ENCODE data around the gene DNAJC5.
A peak's percentile ranks its signal among the peaks of the same experiment; 100 is the strongest.
"Not testable (repeated sequence)": the region's sequence is repeated elsewhere in the genome, so short reads cannot be mapped to it uniquely, and the experiment has no call there.

The DNAJC5 gene

DNA sequence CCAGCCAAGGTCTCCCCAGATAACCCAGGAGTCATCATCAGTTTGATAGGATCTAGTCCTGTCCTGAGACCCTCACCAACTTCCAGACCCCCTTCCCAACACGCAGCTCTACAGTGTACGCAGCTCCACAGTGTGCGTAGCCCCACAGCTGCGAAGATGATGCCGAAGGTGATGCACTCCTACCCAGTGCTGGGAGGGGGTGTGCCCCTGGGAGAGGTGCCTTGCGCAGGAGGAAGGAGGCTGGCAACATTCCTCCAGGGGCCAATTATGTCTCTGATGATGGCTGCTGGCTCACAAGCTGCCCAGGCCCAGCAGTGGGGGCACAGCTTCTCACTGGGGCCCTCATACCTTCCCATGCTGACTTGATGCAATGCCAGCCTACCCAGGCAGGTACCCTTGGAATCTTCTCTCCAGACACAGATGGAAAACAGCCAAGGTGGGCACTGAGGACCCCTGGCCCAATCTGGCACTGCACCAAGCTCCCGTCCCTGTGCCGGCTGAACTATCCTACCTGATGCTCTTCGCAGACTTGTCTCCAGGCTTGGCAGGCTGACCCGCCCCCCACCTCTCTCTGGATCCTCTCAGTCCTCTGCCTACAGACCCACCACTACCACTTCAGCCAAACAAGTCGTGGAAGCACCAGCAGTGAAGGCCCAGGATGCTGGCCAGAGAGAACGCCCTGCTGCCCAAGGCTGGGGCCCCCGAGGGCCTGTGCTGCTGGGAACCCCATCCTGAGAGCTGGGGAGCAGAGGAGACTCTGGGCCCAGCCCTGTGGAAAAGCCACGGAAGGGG lies 73.4 kb downstream of the DNAJC5 start:
- no peak for DNase-seq (ENCODE audit: low read depth in 2 of 2)

DNA sequence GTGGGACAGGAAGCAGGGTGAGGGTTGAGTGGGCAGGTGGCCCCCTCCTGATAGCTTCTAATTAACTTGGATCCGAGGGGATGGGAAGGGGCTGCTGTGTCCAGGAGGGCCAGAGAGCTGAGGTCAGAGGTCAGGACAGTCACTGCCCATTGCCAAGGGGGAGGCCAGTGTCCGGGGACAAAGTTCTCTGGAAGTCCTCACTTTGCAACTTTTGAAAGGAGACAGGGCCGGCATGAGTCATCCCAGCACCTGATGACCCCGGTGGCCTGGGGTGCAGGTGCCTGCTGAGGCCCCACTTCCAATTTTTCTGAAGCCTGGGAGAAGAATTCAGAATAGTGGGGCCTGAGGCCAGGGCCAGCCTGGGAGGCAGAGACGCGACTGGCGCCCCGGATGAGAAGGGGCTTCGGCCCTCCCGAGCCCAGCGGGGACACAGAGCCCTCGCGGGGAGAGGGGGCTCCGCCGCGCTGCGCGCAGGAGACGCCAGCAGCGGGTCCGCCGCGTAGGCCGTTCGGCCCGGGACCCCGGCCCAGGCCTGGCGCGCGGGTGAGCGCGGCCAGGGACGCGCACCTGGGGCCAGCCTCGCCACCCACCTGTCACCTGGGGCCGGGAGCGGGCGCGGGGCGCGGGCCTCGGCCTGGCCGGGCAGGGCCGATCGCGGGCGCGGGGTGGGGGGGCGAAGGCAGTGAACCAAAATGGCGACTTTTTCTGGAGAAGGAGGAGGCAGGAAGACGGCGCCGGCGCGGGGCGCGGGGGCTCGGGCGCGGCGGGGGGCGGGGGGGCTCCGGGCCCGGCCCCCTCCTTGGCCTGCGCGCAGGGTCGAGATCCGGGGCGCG lies 74.2 kb downstream of the DNAJC5 start:
- no peak for DNase-seq (ENCODE audit: low read depth in 2 of 2)

DNA sequence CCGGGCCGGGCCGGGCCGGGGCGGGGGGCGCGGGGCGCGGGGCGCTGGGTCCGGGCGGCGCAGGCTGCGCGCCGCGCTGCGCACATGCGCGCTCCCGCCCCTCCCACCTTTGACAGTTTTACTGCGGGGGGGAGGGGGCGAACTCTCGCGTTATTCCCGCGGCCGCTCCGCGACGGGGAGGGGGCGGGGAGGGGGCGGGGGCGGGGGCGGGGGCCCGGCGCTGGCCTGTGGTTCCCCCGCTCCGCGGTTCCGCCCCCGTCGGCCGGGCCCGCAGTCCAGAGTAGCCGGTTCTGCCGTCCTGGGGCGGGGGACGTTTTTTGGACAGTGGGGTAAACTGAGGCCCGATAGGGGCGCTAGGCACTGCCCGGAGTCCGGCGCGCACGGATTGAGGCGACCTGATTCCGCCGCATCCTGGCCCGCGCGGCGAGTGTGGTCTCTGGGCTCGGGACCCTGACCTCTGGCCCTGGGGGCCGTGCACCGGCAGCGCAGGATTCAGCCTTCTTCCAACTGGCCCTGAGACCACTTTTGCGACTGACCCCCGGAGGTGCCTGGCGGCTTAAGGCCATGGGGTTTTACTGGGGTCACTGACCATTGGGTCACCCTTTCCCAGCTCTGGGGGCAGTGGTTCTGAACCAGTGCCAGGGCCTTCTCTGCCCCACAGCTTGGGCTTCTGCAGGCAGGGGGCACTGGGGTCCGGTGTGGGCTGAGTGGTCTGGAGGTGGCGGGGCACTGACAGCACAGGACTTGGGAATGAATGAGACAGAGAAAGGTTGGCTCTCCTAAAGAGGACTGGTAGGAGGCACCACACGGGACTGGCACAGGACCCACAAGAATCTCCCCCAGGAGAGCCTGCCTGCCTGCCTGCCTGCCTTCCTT lies 75.2 kb downstream of the DNAJC5 start, which contains the start of gene ZNF512B:
ZNF512B (minus strand) TSS at position 93 of the 876 bp plus-strand sequence. CDS start 1,980 bp downstream, outside the sequence.
- DNase-seq (ENCODE audit: low read depth in 2 of 2), result no peak

DNA sequence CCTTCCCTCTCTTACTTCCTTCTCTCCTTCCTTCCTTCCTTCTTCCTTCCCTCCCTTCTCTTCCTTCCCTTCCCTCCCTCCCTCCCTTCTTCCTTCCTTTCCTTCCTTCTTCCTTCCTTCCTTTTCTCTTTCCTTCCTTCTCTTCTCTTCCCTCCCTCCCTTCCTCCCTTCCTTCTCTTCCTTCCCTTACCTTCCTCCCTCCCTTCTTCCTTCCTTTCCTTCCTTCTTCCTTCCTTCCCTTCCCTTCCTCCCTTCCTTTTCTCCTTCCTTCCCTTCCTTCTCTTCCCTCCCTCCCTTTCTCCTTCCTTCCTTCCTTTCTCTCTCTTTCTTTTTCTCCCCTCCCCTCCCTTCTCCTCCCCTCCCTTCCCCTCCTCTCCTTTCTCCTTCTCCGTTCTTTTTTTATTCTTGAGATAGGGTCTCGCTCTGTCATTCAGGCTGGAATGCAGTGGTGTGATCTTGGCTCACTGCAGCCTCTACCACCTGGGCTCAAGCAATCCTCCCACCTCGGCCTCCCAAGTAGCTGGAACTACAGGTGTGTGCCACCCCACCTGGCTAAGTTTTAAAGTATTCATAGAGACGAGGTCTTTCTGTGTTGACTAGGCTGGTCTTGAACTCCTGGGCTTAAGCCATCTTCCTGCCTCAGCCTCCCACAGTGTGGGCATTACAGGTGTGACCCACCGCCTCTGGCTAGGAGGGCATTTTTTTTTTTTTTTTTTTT lies 75.9 kb downstream of the DNAJC5 start:
- DNase-seq (ENCODE audit: low read depth in 2 of 2), result no peak

DNA sequence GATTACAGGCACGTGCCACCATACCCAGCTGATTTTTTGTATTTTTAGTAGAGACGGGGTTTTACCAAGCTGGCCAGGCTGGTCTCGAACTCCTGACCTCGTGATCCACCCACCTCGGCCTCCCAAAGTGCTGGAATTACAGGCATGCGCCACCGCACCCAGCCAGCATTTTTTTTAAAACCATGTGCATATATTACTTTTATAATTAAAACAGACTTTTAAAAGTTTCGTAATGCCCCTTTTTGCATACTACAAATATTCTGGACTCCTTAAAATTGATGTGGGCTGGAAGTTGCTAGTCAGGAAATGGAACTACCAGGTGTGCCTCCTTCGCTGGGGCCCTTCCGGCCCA lies 77.0 kb downstream of the DNAJC5 start:
- DNase-seq (ENCODE audit: low read depth in 2 of 2), result not testable (repeated sequence)

DNA sequence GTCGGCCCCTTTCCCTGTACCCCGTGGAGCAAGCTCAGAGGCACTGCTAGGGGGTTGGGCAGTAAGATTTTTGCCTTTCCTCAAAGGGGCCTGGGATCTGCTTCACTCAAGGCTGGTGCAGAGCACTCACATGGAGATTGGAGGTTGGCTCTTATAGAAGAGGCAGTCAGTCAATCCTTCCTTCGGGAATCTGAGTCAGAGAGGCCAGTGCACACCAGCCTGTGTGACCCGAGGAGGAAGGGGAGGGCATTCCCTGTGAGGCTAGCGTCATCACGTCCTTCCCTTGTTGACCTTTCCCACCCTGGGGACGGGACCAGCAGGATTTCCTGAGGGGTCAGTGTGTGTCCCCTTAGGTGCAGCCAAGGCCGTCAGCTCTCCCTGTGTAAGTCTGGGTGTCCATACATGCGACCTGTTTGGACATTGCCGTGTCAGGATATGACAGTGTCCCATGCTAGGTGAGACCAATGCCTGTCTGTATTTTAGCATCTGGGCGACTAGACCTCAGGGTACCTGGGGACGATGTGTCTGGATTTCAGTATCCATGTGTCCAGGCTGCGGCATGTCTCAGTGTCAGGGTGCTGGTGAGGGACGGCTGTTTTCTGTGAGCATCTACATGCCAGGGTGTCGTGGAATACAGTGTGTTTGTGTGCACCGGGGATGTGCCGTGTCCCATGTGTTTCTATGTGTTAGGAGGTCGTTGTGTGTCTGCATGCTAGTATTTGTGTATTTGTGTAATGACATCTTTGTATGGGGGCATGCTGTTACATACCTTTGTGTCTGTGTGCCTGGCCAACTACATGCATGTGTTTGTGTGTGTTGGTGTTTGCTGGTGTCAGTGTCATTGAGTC lies 77.6 kb downstream of the DNAJC5 start:
- DNase-seq (ENCODE audit: low read depth in 2 of 2), result no peak

DNA sequence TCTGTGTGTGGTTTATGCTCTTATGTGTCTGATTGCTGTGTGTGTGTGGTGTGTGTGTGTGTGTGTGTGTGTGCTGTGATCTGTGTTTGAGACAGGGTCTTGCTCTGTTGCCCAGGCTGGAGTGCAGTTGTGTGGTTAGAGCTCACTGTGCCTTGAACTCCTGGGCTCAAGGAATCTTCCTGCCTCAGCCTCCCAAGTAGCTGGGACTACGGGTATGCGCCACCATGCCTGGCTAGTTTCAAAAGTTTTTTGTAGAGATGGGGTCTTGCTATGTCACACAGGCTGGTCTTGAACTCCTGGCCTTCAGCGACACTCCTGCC lies 78.2 kb downstream of the DNAJC5 start:
- no peak for DNase-seq (ENCODE audit: low read depth in 2 of 2)

DNA sequence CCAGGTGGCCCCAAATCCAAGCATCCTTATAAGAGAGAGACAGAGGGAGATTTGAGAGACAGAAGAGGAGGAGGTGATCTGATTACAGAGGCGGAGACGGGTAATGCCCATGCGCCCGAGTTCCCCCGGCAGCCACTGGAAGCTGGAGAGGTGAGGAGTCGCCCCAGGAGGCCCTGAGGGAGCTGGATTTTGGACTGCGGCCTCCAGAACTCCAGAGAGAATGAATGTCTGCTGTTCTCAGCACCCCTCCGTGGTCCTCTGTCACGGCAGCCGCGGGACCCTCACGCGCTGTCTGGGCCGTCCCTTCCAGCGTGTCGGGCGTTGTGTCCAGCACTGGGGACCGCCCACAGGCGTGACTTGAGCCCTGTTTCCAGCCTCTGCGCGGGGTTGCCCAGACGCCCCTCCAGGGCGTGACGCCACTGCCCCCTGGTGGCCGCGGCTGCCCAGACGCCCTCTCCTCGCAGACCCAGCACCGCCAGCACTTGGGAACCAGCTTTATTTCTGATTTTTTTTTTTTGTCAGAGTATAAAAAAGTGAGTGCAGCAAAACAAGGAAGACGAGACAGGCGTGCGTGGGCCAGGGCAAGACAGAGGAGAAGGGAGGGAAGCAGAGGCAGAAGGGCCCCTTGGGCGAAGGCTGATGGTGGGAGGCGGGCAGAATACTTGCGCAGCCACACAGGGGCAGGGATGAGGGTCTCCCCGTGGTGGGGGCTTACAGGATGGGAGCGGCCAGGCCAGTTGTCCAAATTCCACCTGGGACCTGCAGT lies 78.9 kb downstream of the DNAJC5 start:
- peak; percentile 49 to 61 for DNase-seq (ENCODE audit: low read depth in 2 of 2)

DNA sequence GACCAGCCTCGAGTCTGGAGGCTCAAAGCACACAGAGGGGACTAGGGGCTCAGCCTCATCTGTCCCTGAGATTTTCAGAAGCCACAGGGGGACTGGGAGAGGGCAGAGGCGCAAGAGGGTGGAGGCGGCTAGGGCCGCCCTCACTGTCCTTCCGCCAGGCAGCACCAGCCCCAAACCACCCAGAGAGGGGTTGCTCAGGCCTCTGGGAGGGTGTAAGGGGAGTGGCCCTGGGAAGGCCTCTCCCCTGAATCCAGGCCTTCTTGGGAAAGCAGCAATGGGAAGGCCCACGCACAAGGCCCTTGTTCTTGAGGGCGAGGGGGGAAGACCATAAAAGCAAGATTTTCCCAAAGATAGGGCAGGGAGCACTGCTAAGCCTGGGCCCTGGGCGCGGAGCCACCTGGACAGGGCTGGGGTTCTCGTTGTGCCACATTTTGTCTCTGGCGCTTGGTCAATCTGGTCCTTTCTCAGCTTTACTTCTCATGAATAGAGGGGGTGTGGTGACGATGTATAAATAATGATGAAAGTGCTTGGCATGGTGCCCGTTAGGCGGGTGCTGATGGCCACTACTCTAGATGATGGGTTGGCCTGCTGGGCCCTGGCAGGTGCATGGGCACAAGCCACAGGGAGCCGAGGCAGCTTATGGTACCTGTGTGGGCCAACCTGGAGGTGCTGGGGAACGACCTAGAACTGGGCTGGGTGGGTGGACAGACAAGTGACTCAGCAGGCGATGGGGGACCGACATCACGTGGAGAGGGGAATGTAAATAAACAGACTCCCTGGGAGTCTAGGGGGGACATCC lies 79.7 kb downstream of the DNAJC5 start:
- DNase-seq (ENCODE audit: low read depth in 2 of 2), result no peak

DNA sequence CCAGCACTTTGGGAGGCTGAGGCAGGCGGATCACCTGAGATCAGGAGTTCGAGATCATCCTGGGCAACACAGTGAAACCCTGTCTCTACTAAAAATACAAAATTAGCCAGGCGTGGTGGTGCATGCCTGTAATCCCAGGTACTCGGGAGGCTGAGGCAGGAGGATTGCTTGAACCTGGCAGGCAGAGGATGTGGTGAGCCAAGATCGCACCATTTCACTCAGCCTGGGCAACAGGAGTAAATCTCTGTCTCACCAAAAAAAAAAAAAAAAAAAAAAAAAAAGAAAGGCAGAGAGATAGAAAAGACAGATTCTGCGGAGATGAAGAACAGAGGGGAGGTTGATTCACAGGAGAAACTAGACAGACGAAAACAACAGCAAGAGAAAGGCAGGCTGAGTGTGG lies 81.6 kb downstream of the DNAJC5 start:
- not testable (repeated sequence) for DNase-seq (ENCODE audit: low read depth in 2 of 2)

DNA sequence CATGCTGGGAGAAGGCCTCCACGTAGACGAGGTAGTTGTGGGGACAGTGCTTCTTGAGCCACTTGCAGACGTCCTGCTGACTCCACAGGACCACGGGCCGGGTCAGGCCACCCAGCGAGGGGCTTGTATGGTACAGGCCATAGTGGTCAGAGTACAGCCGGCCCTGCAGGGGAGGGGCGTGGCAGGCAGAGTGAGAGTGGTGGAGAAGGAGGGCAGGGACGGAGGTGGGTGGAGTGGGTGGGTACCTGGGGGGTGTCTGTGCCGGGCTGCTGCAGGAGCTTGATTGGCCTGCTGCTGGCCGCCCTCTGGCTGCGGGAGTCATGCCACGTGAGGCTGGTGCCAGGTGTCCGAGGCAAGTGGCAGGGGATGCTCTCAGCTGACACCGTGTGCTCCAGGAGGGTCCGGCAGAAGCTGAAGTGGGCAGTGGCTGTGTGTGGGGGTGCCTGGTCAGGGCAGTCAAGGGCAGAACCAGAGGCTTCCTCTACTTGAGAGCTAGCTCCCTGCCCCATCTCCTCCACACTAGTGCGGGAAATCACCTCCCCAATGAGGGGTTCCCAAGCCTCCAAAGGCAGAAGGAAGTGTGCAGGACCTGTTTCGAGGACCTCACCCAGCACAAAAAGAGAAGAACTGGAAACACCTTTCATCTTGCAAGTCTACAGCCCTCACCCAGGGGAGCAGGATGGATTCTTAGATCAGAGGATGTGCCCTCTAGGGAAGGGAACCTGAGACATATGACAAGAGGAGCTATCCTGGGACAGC lies 82.2 kb downstream of the DNAJC5 start:
- DNase-seq (ENCODE audit: low read depth in 2 of 2), result no peak

DNA sequence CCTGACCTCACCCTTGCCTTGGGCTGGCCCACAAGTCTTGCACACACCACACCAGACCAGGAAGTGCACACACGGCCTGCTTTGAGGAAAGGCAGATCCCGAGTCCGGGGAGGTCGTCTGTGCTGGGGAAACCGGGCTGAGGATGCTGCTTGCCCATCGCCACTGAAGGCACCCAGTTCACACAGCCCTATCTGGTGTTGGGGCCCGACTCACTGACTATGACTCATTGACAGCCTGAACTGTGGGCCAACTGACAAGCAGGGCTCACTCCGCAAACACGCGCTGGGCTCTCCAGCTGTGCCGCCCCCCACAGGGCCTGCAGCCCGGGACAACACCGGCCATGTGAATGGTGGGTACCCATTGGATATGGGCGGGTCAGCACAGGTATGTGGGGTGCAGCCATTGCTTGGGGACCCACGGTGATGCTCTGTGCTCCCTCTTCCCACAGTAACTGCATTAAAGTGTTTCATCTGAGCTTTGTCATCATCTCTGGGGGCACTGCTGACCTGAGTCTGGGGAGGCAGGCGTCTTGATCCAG lies 82.9 kb downstream of the DNAJC5 start:
- DNase-seq (ENCODE audit: low read depth in 2 of 2), result peak in 1 of 2 donors; percentile 41

DNA sequence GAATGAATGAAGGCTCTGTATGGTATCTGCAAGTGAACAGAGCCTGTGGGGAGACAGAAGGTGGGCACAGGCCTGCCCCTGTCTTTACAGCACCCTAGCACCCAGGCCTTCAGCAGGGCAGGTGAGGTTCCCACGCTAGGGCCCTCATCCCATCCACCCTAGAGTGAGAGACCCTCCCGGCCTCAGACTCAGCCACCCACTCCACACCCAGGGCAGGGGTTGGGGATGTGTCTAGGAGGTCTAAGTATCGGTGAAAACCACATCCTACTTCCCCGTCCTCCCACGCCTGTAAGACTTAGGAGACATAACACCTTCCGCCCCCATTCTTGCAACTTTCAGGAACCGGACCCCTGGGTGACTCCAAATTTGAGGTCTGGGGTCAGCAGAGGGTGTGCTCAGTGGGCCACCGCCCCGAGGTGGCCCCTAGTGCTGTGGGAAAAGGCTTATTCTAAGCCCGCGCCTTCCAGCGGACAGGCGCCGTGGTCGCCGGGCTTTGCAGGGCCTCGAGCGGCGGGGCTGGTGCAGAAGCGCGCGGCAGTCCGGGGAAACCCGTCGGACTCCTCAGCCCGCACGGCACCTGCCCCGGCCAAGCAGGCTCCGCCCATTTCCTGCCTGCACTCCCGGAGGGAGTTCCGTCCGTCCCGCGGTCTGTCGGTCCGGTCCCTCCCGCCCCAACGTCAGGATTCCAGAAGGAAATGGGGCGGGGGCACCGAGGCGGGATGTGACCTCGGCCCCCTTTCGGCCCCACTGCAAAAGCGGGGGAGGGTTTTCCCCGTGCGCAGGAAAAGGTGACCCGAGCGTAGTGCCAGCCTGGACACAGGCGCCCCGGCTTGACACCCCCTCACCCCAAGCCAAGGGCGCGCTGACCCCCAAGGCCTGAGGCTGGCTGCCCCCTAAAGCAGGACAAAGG lies 83.6 kb downstream of the DNAJC5 start:
- DNase-seq (ENCODE audit: low read depth in 2 of 2), result no peak

DNA sequence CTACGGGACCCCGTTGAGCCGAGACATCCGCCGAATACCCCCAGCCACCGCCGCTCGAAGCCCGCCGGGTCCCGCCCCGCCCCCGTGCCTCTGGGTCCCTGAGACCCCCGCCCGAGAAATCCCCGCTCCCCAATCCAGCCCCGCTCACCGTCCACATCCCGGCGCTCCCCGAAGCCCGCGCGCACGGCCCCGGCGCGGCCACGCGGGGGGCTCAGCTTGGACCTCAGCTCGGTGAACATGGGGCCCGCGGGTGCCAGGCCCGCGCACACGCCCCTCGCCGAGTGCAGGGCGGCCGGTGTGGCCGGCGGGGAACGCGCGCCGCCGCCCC lies 84.3 kb downstream of the DNAJC5 start:
- no peak for DNase-seq (ENCODE audit: low read depth in 2 of 2)

DNA sequence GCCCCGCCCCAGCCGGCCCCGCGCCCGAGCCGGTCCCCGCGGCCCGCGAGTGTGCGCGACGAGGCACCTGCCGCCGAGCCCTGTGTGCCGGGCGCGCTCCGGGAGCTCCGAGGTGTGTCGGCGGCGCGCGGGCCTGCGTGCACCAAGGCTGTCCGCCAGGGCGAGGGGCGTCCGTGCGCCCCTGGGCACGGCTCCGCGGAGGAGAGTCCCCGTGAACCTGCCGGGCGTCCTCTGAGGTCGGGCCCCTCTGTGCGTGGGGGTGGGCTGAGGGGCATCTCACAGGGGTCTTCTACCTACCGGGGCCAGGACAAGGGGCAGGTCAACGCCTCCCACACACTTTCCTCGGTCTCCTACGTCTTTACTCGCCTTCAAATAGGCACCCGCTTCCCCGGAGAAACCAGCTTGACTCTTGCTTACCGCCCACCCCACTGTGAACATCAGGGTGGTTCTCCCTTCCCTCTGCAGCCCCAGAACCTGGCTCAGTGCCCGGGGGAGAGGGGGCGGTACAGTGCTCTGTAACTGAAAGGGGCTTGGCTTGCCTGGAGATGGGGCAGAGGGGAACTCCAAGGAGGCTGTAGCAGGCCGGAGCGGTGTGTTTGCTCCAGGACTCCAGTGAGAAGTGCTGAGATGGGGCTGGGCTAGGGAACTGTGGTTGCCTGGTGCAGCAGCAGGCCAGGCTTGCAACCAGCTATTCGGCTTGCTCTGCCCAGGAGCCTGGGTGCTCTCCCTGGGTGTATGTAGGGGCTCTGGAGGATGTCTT lies 84.8 kb downstream of the DNAJC5 start, which contains the start of gene SAMD10:
SAMD10 (minus strand) TSS at position 86 of the 760 bp plus-strand sequence. CDS start 175 bp downstream, outside the sequence.
- DNase-seq (ENCODE audit: low read depth in 2 of 2), result peak in 1 of 2 donors; percentile 44

DNA sequence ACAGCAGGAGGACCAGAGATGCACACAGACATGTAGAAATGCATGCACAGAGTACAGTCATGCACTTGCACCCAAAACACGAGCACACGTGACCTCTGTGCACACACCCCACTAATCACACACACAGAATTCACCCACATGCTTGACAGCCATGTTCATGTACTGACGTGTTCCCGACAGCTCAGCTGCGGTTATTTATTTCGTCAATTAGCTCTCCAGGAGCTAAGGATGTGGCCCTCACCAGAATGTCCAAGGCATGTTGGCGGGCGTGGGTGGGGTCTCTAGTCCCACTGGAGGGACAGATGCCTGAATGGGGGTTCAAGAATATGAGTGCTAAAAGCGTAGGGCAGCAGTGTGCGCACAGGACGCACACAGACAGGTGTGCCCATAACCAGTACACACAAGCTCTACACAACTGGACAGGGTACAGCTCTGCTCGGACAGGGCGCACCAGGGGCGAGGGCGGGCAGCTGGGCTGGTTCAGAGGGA lies 85.4 kb downstream of the DNAJC5 start:
- no peak for DNase-seq (ENCODE audit: low read depth in 2 of 2)
